Measurements from ENCODE around the gene MGLL. TPM values are rescaled to one million over a fixed set of nuclear protein-coding genes. Genes with fewer than 3 reads are reported as not detected.

The MGLL gene
- total and polyA plus RNA-seq, 4 donors = 67.0 to 182 (median 78.2) TPM

GRCh38 chr3:127743351-127744252 lies 78.7 kb downstream of the MGLL start:
- ATAC-seq (ENCODE audit: insufficient read depth, low FRiP score) (no peak), DNase-seq (peak; percentile 35 to 72 (median 67))
- peaks cover 0 to 18% (median 12%) of the 10 kb centered on the region in 5 donors for H3K4me1 ChIP-seq (ENCODE audit: control insufficient read depth in 5 of 5, insufficient read depth in 5 of 5, low read length in 5 of 5)
- H3K36me3 ChIP-seq (ENCODE audit: control insufficient read depth in 4 of 4, insufficient read depth in 4 of 4, low read length in 4 of 4) = peaks cover 0 to 5% (median 0%) of the 10 kb centered on the region in 4 donors
- WGBS, 2 donors = 67 to 76% methylated on average over 15 of the region's 15 CpGs
- H3K9ac ChIP-seq (ENCODE audit: insufficient read depth in 1 of 2, low read length in 2 of 2) = peak overlapping the region in 1 of 2 donors; percentile 16
- no peak overlapping the region for H3K4me3 ChIP-seq
- no peaks in the 10 kb centered on the region for H3K27me3 ChIP-seq (ENCODE audit: control insufficient read depth in 3 of 3, insufficient read depth in 3 of 3, low read length in 2 of 3)
- no peak for TF ChIP-seq CTCF (IDR thresholded peaks at IDR 0.05; ENCODE audit: control extremely low read depth, extremely low read depth)
- peak overlapping the region; percentile 35 to 75 for H3K27ac ChIP-seq (ENCODE audit: low read depth in 1 of 2, low read length in 1 of 2)
- H3K9me3 ChIP-seq (ENCODE audit: control insufficient read depth in 4 of 4, insufficient read depth in 3 of 4, low read length in 3 of 4) = no peaks in the 10 kb centered on the region

GRCh38 chr3:127742580-127742979 lies 79.7 kb downstream of the MGLL start:
- H3K9ac ChIP-seq (ENCODE audit: insufficient read depth in 1 of 2, low read length in 2 of 2) = no peak overlapping the region
- peaks cover 0 to 5% (median 0%) of the 10 kb centered on the region in 4 donors for H3K36me3 ChIP-seq (ENCODE audit: control insufficient read depth in 4 of 4, insufficient read depth in 4 of 4, low read length in 4 of 4)
- TF ChIP-seq CTCF (IDR thresholded peaks at IDR 0.05; ENCODE audit: control extremely low read depth, extremely low read depth) = no peak
- DNase-seq (no peak), ATAC-seq (ENCODE audit: insufficient read depth, low FRiP score) (no peak)
- H3K27me3 ChIP-seq (ENCODE audit: control insufficient read depth in 3 of 3, insufficient read depth in 3 of 3, low read length in 2 of 3) = no peaks in the 10 kb centered on the region
- H3K4me1 ChIP-seq (ENCODE audit: control insufficient read depth in 5 of 5, insufficient read depth in 5 of 5, low read length in 5 of 5) = peaks cover 0 to 22% (median 15%) of the 10 kb centered on the region in 5 donors
- peak overlapping the region in 1 of 2 donors; percentile 7 for H3K27ac ChIP-seq (ENCODE audit: low read depth in 1 of 2, low read length in 1 of 2)
- no peaks in the 10 kb centered on the region for H3K9me3 ChIP-seq (ENCODE audit: control insufficient read depth in 4 of 4, insufficient read depth in 3 of 4, low read length in 3 of 4)
- WGBS, 2 donors = 94 to 96% methylated on average over 9 of the region's 9 CpGs
- no peak overlapping the region for H3K4me3 ChIP-seq

GRCh38 chr3:127741690-127742089 lies 80.6 kb downstream of the MGLL start:
- no peak for TF ChIP-seq CTCF (IDR thresholded peaks at IDR 0.05; ENCODE audit: control extremely low read depth, extremely low read depth)
- 86 to 94% methylated on average over 1 of the region's 1 CpG for WGBS, 2 donors

More at GRCh38 chr3:127741690-127742089, 80.6 kb downstream of the MGLL start:
- H3K9ac ChIP-seq (ENCODE audit: insufficient read depth in 1 of 2, low read length in 2 of 2) = no peak overlapping the region
- peaks cover 0 to 5% (median 0%) of the 10 kb centered on the region in 4 donors for H3K36me3 ChIP-seq (ENCODE audit: control insufficient read depth in 4 of 4, insufficient read depth in 4 of 4, low read length in 4 of 4)
- no peaks in the 10 kb centered on the region for H3K9me3 ChIP-seq (ENCODE audit: control insufficient read depth in 4 of 4, insufficient read depth in 3 of 4, low read length in 3 of 4)
- no peaks in the 10 kb centered on the region for H3K27me3 ChIP-seq (ENCODE audit: control insufficient read depth in 3 of 3, insufficient read depth in 3 of 3, low read length in 2 of 3)
- H3K4me1 ChIP-seq (ENCODE audit: control insufficient read depth in 5 of 5, insufficient read depth in 5 of 5, low read length in 5 of 5) = peaks cover 0 to 22% (median 10%) of the 10 kb centered on the region in 5 donors
- H3K4me3 ChIP-seq = no peak overlapping the region
- ATAC-seq (ENCODE audit: insufficient read depth, low FRiP score) = no peak
- no peak for DNase-seq
- H3K27ac ChIP-seq (ENCODE audit: low read depth in 1 of 2, low read length in 1 of 2) = peak overlapping the region in 1 of 2 donors; percentile 65

Measured in lung (tissue), 12 donors.